Panc1 (cell line): ENCODE data around the gene BTN3A1. TPM values are rescaled to one million over a fixed set of nuclear protein-coding genes. Genes with fewer than 3 reads are reported as not detected.

ENCODE experiments used
- ATAC-seq: fragments of 200-7000 bp; cut with Tn5 transposase; 2 replicates; pipeline ENCODE4 v1.9.1; 2020; ENCODE audit warnings: mild to moderate bottlenecking, moderate library complexity
- Bru-seq: library from RNA; stranded (reverse); fragments of 400-500 nt; gene quantifications from one replicate; lab custom pipeline; 2021; lab: Mats Ljungman, UMichigan
- BruChase-seq, 2 experiments: library from RNA; stranded (reverse); fragments of 400-500 nt; gene quantifications; one replicate each; lab custom pipeline; 2021; lab: Mats Ljungman, UMichigan
- BruUV-seq: library from RNA; stranded (reverse); fragments of 400-500 nt; replicated peaks from 2 replicates; lab custom pipeline; 2021; lab: Mats Ljungman, UMichigan
- CTCF ChIA-PET: fragments of 300-600 bp; sonication (Branson Sonifier 250); formaldehyde crosslinking; loops from one replicate; lab custom pipeline; 2022; ENCODE audit warnings: antibody characterized with exemption; lab: Charles Lee
- POLR2A ChIA-PET: fragments of 300-600 bp; sonication (Branson Sonifier 250); formaldehyde crosslinking; loops from one replicate; lab custom pipeline; 2022; ENCODE audit warnings: antibody characterized with exemption; lab: Charles Lee
- DNase-seq: peaks from one replicate; pipeline ENCODE4 v3.0.0-alpha.2; 2010; ENCODE audit warnings: low read depth, low spot score
- H3K27ac ChIP-seq: 2 replicates; pipeline ENCODE4 v1.5.1; 2011; ENCODE audit warnings: mild to moderate bottlenecking, low read length, inconsistent platforms
- H3K27me3 ChIP-seq: fragments of 200-500 bp; sonication (Bioruptor generic); 2 replicates; pipeline ENCODE4 v1.6.0; 2014; ENCODE audit warnings: low read length, inconsistent platforms; ENCODE audit not compliant: control insufficient read depth, insufficient read depth
- H3K36me3 ChIP-seq: fragments of 200-500 bp; sonication (Bioruptor generic); 2 replicates; pipeline ENCODE4 v1.5.1; 2014; ENCODE audit warnings: inconsistent platforms, mild to moderate bottlenecking, low read length, moderate library complexity; ENCODE audit not compliant: control insufficient read depth, insufficient read depth
- H3K4me1 ChIP-seq: 2 replicates; pipeline ENCODE4 v1.5.1; 2011; ENCODE audit warnings: inconsistent platforms, mild to moderate bottlenecking, low read length, moderate library complexity; ENCODE audit not compliant: control insufficient read depth, insufficient read depth
- H3K4me3 ChIP-seq, 2 experiments: 2 replicates each; pipeline ENCODE4 v1.5.1; 2011 to 2012; ENCODE audit warnings: low read depth in 2 of 2, low read length in 2 of 2, mild to moderate bottlenecking in 2 of 2, inconsistent platforms in 1 of 2, moderate library complexity in 1 of 2
- H3K9me3 ChIP-seq: fragments of 200-500 bp; sonication (Bioruptor generic); 2 replicates; pipeline ENCODE4 v1.5.1; 2014; ENCODE audit warnings: low read depth, mild to moderate bottlenecking, inconsistent platforms, low read length, moderate library complexity; ENCODE audit not compliant: control insufficient read depth, insufficient read depth
- CTCF ChIP-seq: fragments of 450-650 bp; IDR thresholded peaks from 2 replicates; pipeline ENCODE4 v1.5.1; 2017; ENCODE audit warnings: mild to moderate bottlenecking
- POLR2AphosphoS5 ChIP-seq: IDR thresholded peaks from 2 replicates; pipeline ENCODE4 v1.6.1; 2012; ENCODE audit warnings: mild to moderate bottlenecking, low read depth, low read length, moderate library complexity
- REST ChIP-seq, 2 experiments: IDR thresholded peaks; 2 replicates each; pipeline ENCODE4 v1.6.1; 2011 to 2012; ENCODE audit warnings: low read depth in 2 of 2, control low read depth in 1 of 2, low read length in 1 of 2, mild to moderate bottlenecking in 1 of 2, moderate library complexity in 1 of 2; ENCODE audit not compliant: insufficient read depth in 1 of 2
- SIN3A ChIP-seq: IDR thresholded peaks from 2 replicates; pipeline ENCODE4 v1.6.1; 2012; ENCODE audit warnings: low read depth, mild to moderate bottlenecking, low read length, moderate library complexity, borderline replicate concordance; ENCODE audit not compliant: insufficient read depth
- TCF7L2 ChIP-seq: IDR thresholded peaks from 2 replicates; pipeline ENCODE4 v1.6.1; 2011; ENCODE audit warnings: mild to moderate bottlenecking, low read depth, low read length, inconsistent platforms
- in situ Hi-C: cut with HindIII; loops from 2 replicates; pipeline ENCODE4 v1.10.0; 2016; ENCODE audit warnings: low sequenced_read_pairs, low pct_unique_long_range_greater_than_20kb
- intact Hi-C: fragments of 100-400 bp; cut with micrococcal nuclease; formaldehyde crosslinking; loops from one replicate; pipeline ENCODE4 v1.10.0; 2022; ENCODE audit not compliant: unreplicated experiment
- long read RNA-seq: library from polyadenylated mRNA; unstranded; transcript quantifications from one replicate; pipeline ENCODE4 v2.0.0, GENCODE V29; 2021; ENCODE audit not compliant: unreplicated experiment
- polyA plus RNA-seq: library from polyadenylated mRNA; unstranded; fragments of >200 nt; gene quantifications from one replicate; pipeline ENCODE4 v1.2.1, GENCODE V29; 2012; ENCODE audit warnings: missing spikeins; ENCODE audit not compliant: insufficient read length
- total RNA-seq: library from RNA; stranded (reverse); gene quantifications from one replicate; pipeline ENCODE4 v1.2.1, GENCODE V29; 2021; ENCODE audit not compliant: unreplicated experiment

The BTN3A1 gene
- total RNA-seq (5.0 TPM), Bru-seq, nascent RNA (percentile 42 among the genes with signal in this experiment), BruChase-seq, experiment 1, labeled RNA remaining after a 2-hour chase (percentile 48 among the genes with signal in this experiment), BruChase-seq, experiment 2, labeled RNA remaining after a 6-hour chase (percentile 52 among the genes with signal in this experiment)
- 3.6 TPM for polyA plus RNA-seq
- long read RNA-seq, partial matches to known transcripts: 0 of 4 reads
- long read RNA-seq, other reads (novel, unspliced or antisense): 4 of 4 reads

- BruUV-seq: no TSS peak
- intact Hi-C loops (no loop called here), in situ Hi-C loops (no loop called here)
- peak; percentile 70 for DNase-seq
- peak; percentile 98 for ATAC-seq
- ChIA-PET POLR2A (no interaction called here), CTCF (no interaction called here)
- H3K27ac ChIP-seq: peak within 1 kb of the TSS; percentile 72
- no peaks in the 10 kb centered on the region for H3K36me3 ChIP-seq
- H3K9me3 ChIP-seq: no peaks in the 10 kb centered on the region
- H3K4me3 ChIP-seq: peak within 1 kb of the TSS; percentile 55 to 75
- TF ChIP-seq REST (IDR thresholded peaks at IDR 0.05; ENCODE audit: insufficient read depth in 1 of 2, low read depth in 2 of 2, low read length in 1 of 2) (no peak), CTCF (no peak), SIN3A (no peak), POLR2AphosphoS5 (no peak), TCF7L2 (no peak)
- H3K27me3 ChIP-seq: no peaks in the 10 kb centered on the region
- no peaks in the 10 kb centered on the region for H3K4me1 ChIP-seq
These were observed at the start of gene BTN3A1 for GRCh38 chr6:26401987-26402658. BTN3A1 (plus strand) TSS chr6:26402275; CDS start chr6:26405564, 3,289 bp downstream.

- H3K27me3 ChIP-seq: no peaks in the 10 kb centered on the region
- POLR2A ChIA-PET: no interaction called here
- H3K27ac ChIP-seq: no peak overlapping the region
- in situ Hi-C loops (no loop called here), intact Hi-C loops (no loop called here)
- ATAC-seq: no peak
- no peak overlapping the region for H3K4me3 ChIP-seq
- H3K9me3 ChIP-seq: no peaks in the 10 kb centered on the region
- TF ChIP-seq POLR2AphosphoS5 (no peak), CTCF (no peak), TCF7L2 (no peak), SIN3A (no peak), REST (IDR thresholded peaks at IDR 0.05; ENCODE audit: insufficient read depth in 1 of 2, low read depth in 2 of 2, low read length in 1 of 2) (no peak)
- DNase-seq: no peak
- CTCF ChIA-PET: no interaction called here
- no peaks in the 10 kb centered on the region for H3K36me3 ChIP-seq
- 0 out of 2 replicates have a peak, but pooled peaks cover 2% of the 10 kb centered on the region for H3K4me1 ChIP-seq
- no TSS peak for BruUV-seq
These were observed 49.8 kb upstream of the BTN3A1 start for GRCh38 chr6:26352315-26352714.
